Lower lobe of right lung (tissue), 2 donors: ENCODE measurements around the gene CDH23. TPM values are rescaled to one million over a fixed set of nuclear protein-coding genes. Genes with fewer than 3 reads are reported as not detected.

Source experiments
- ATAC-seq, 2 donors: fragments of 200-7000 bp; cut with Tn5 transposase; one replicate each; pipeline ENCODE4 v1.9.1; 2020 to 2022; ENCODE audit warnings: mild to moderate bottlenecking in 2 of 2, moderate library complexity in 2 of 2
- DNase-seq: peaks from one replicate; pipeline ENCODE4 v3.0.0-alpha.2; 2020
- H3K27ac ChIP-seq: fragments of 200-600 bp; one replicate; pipeline ENCODE4 v1.8.0; 2022
- H3K27me3 ChIP-seq: fragments of 200-600 bp; one replicate; pipeline ENCODE4 v1.8.0; 2022; ENCODE audit warnings: low read depth
- H3K36me3 ChIP-seq: fragments of 200-600 bp; one replicate; pipeline ENCODE4 v1.8.0; 2022; ENCODE audit warnings: mild to moderate bottlenecking
- H3K4me1 ChIP-seq: fragments of 200-600 bp; one replicate; pipeline ENCODE4 v1.8.0; 2022
- H3K4me3 ChIP-seq: fragments of 200-600 bp; one replicate; pipeline ENCODE4 v1.8.0; 2022; ENCODE audit warnings: mild to moderate bottlenecking
- H3K9me3 ChIP-seq: fragments of 200-600 bp; one replicate; pipeline ENCODE4 v1.8.0; 2022
- CTCF ChIP-seq: fragments of 200-600 bp; IDR thresholded peaks from one replicate; pipeline ENCODE4 v1.8.0; 2022; ENCODE audit warnings: antibody characterized with exemption, mild to moderate bottlenecking
- intact Hi-C: fragments of 100-400 bp; cut with DNase I; formaldehyde crosslinking; loops from one replicate; pipeline ENCODE4 v1.11.0; 2022
- total RNA-seq: library from RNA; stranded (reverse); fragmentation: NEBNext Ultra II Directional; extraction: Animal tissue kit (Norgen Biotek cat#: 25700); gene quantifications from one replicate; pipeline ENCODE4 v1.2.1, GENCODE V29; 2021
- donor health status: DM: no; HTN: yes; CAD: no; lungs with severe emphysema.

CDH23 gene
- total RNA-seq, 1 donor from 2014 or later = 9.4 TPM

GRCh38 chr10:71423901-71424300 lies 27.2 kb downstream of the CDH23 start:
- Histone ChIP-seq H3K4me3 (no peak overlapping the region), H3K27me3 (no peaks in the 10 kb centered on the region), H3K27ac (no peak overlapping the region), H3K4me1 (no peaks in the 10 kb centered on the region), H3K36me3 (no peaks in the 10 kb centered on the region), H3K9me3 (no peaks in the 10 kb centered on the region)
- TF ChIP-seq CTCF = no peak
- intact Hi-C loops = no loop called here
- ATAC-seq = no peak
- no peak for DNase-seq

GRCh38 chr10:71424496-71425194 lies 27.9 kb downstream of the CDH23 start:
- H3K27ac ChIP-seq = no peak overlapping the region
- no peaks in the 10 kb centered on the region for H3K4me1 ChIP-seq
- H3K27me3 ChIP-seq = no peaks in the 10 kb centered on the region
- DNase-seq (no peak), ATAC-seq (no peak)
- intact Hi-C loops = no loop called here
- no peaks in the 10 kb centered on the region for H3K36me3 ChIP-seq
- TF ChIP-seq CTCF = no peak
- no peak overlapping the region for H3K4me3 ChIP-seq
- no peaks in the 10 kb centered on the region for H3K9me3 ChIP-seq

GRCh38 chr10:71426058-71426605 lies 29.4 kb downstream of the CDH23 start:
- H3K4me3 ChIP-seq = no peak overlapping the region
- intact Hi-C loops = no loop called here
- H3K9me3 ChIP-seq = no peaks in the 10 kb centered on the region
- ATAC-seq (no peak), DNase-seq (no peak)
- no peaks in the 10 kb centered on the region for H3K27me3 ChIP-seq
- no peaks in the 10 kb centered on the region for H3K36me3 ChIP-seq
- no peak overlapping the region for H3K27ac ChIP-seq
- no peak for TF ChIP-seq CTCF
- peaks cover under 1% of the 10 kb centered on the region for H3K4me1 ChIP-seq

GRCh38 chr10:71427246-71427645 lies 30.5 kb downstream of the CDH23 start:
- H3K27ac ChIP-seq = no peak overlapping the region
- no peaks in the 10 kb centered on the region for H3K9me3 ChIP-seq
- no peak for ATAC-seq
- intact Hi-C loops = no loop called here
- TF ChIP-seq CTCF = no peak
- H3K4me3 ChIP-seq = no peak overlapping the region
- H3K4me1 ChIP-seq = peaks cover 3% of the 10 kb centered on the region
- H3K36me3 ChIP-seq = no peaks in the 10 kb centered on the region
- DNase-seq = no peak
- no peaks in the 10 kb centered on the region for H3K27me3 ChIP-seq

- Histone ChIP-seq H3K4me1 (peaks cover 3% of the 10 kb centered on the region), H3K27ac (no peak overlapping the region), H3K36me3 (no peaks in the 10 kb centered on the region), H3K4me3 (no peak overlapping the region), H3K9me3 (no peaks in the 10 kb centered on the region), H3K27me3 (no peaks in the 10 kb centered on the region)
- ATAC-seq (no peak), DNase-seq (no peak)
- TF ChIP-seq CTCF = no peak
- intact Hi-C loops = no loop called here
Measured at GRCh38 chr10:71429304-71429703, 32.6 kb downstream of the CDH23 start.
